Stimulated activated CD4-positive, alpha-beta T cell treated with anti-CD3 and anti-CD28 coated beads, Interleukin-1b, Interleukin-23, amount 100 ng/mL, for 4 hours (primary cell): ENCODE measurements around the gene MALSU1.

Experiments used
- DNase-seq, 2 donors: peaks; one replicate each; pipeline ENCODE4 v3.0.0-alpha.2; 2020; ENCODE audit warnings: low read depth in 2 of 2

The MALSU1 gene

DNA sequence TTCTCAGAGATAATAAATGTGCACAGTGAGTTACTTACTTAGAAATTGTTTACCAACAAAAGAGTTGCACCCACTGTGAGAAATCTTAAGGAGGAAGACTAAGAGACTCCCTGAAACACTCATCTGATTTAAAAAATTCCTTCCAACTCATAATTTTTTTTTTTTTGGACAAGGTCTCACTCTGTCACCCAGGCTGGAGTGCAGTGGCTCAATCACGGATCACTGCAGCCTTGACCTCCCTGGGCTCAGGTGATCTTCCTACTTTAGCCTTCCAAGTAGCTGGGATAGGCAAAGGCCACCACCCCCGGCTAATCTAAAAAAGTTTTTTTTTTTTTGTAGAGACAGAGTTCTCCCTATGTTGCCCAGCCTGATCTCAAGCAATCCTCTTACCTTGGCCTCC lies 36.0 kb downstream of the MALSU1 start:
- DNase-seq: no peak

DNA sequence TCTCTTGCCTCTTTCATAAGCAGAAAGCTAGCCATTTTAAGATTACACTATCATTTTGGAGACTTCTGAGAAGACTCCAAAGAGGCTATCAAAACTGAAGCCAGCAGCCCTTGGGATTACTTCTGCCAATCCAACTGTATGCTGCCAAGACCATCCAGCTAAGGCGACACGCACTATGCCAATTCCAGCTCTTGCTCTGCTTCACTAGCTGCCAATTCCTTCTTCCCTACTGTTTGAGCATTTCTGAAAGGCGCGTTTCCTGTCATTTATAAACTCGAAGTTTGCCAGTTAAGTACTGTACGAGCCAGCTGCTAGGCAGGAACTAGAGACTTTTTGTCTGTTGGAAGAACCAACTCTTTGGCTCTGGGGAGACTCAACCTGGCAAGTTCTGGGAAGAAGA lies 36.5 kb downstream of the MALSU1 start:
- DNase-seq: no peak

DNA sequence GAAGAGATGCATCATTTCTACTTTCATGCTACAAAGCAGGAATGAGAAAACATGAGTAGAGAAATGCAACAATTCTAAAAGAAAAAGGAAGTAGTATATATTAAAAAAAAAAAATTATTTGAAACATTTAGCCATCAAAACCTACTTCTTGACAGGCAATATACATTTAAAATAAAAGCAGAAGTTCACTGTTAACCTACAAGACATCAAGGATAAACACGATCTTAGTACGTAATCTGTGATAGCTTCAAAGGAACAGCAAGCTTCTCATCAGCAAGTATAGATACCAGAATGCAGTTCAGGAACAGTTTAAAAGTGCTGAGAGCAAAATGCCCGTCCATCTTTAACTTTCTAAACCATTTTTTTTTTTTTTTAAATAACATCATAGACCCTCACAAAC lies 36.9 kb downstream of the MALSU1 start:
- no peak for DNase-seq

DNA sequence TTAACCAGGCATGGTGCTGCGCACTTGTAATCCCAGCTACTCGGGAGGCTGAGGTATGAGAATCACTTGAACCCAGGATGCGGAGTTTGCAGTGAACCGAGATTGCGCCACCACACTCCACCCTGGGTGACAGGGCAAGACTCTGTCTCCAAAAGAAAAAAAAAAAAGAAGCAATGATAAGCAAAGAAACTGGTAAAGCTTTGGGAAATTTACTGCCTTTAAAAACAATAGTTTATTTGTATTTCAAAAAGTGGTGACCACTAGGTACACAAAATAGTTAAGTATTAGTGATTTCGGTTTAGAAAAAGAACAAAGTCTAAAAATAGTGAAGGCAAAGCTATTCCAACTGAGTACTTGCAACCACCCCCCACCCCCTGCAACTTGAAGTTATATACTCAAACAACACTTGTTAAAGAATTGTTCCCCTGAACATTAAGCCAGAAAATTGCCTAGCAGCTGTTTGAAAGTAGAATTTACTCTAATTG lies 37.7 kb downstream of the MALSU1 start:
- no peak for DNase-seq

DNA sequence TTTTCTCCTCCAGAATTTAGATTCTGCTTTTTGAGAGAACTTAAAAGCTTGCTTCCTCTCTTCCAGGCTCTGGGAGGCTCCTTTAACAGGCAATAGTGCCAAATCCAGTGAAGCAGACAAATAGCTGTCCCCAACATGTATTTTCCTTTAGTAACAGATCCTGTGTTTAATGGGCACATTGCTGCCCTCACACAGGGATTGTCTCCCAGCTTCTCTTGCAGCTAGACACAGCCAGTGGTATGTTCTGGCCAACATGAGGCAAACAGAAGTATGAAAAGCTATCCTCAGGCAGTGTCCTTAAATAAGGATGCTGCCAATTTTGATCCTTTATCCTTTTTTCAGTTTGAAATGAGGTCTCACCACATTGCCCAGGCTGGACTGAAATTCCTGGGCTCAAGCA lies 38.2 kb downstream of the MALSU1 start:
- no peak for DNase-seq

DNA sequence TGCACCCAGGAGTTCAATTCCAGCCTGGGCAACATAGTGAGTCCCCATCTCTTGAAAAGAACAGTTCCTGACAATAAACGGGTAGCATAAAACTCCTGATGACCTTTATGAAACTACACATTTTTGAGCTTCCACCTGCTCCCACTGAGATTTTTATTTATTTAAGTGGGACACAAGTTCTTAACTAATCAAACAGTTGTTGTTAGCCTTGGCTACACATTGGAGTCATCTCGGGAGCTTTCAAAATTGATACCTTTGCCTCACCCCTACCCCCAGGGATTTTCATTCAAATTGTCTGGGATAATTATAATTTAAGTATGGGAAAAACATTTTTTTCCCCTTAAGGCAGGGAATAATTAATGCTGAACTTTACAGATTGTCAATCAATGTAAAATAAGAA lies 39.3 kb downstream of the MALSU1 start:
- DNase-seq: no peak

DNA sequence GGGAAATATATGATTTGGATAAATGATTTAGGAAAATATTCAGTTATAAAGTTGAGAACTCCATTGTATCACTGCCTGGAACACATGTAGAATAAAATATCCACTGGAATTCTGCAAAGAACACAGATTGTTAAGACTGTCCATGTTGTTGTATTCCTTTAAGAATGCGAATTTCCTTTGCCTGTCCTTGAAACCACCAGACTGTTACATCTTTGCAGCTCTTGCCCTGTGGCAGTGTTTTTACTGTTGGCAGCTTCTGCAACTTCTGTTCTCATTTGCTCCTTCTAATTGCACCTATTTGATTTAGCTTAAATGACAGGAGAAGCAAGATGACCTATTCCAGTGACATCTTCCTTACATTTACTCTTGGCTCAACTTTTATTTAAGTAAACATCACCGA lies 39.7 kb downstream of the MALSU1 start:
- no peak for DNase-seq

DNA sequence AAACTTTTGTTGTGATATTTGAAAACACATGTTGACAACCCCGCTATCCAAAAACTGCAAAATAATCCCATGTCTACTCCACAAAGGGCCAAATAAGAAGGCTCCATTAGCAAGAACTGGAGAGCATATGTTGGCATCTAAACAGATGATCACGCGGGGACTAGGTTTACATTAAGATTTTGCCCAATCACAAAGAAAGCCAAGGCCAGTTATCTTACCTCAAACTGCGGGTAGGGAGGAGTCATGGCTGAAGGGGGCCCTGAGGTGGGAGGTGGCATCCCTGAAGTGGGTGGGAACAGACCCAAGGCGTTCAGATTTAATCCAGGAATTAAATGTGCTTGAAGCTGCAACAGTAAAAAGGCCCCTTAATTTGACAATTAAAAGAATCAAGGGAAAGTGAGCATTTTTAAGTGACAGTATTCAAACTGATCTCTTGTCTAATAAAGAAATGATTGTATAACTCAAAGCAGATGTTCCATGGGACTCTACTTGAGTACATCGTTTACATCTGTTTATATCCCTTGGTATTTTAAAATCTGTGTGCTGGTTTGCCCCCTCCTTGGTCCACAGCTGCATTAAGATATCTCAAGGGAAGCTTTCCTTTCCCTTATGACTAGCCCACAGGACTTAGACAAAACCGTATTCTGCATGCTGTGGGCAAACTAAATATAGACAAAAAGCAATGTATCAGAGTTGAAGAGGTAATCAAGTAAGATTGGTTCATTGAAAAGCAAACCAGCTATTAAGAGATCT lies 42.9 kb downstream of the MALSU1 start:
- DNase-seq: no peak

DNA sequence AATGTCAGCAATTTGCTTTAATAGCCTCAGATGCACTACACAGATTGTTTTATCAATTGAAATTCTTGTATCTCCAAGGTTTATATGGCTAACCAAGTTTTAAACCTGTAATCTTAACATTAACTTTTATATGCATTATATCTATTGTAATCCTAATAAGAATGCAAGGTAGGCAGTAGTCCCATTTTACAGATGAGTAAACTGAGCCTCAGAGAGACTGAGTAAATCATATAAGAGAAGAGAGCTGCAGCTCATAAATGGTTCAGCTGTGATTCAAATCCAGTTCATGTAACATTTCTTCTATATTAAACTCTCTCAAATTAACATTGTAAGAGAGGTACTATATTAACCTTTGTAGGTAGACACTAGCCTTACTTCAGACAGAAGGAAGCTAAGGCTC lies 44.0 kb downstream of the MALSU1 start:
- DNase-seq: no peak

DNA sequence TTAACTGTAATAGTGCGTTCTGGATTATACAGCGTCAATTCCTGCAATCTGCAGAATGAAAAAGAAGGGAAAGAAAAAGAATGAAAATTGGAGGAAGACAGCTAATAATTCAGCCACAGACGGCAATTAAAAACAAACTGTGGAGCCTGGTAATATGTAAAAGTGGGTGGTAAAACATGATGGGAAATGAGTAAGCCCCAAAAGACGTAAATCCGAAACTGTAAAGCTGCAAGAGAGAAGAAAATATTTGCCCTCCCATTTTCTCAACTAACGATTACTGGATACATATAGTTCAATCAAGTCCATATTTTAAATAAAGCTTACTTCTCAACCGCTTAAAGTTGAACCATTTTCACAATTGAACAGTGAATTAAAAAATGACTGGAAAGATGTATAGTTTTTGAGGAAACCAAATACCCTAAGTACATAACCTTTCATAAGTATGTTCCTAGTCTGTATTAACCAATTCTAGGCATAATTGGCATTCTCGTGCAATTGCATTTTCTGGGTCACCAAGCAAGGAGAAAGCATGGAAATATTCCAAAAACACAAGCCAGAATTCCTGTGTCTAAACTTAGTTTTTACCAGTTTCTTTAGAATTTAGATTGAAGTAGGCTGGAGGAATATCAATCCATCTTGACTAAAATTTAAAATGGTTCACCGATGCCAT lies 44.8 kb downstream of the MALSU1 start:
- DNase-seq: no peak

DNA sequence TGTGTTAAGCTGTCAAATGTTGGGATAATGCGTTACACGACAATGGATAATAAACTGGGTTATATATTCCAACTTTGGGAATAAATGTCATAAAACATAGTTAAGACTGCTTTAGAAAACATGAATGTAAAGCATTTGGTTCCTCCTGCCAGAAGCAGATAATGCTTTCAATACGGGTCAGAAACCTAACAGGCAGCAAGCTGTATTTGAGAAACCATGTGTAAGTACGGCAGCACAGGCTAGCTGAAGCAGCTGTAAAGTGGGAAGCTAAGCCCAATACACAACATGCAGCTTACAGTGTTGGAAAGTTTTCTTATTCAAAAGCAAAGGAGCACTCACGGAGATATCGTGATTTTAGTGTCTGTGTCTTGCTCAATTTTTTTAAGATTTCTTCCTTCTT lies 46.5 kb downstream of the MALSU1 start:
- no peak for DNase-seq

DNA sequence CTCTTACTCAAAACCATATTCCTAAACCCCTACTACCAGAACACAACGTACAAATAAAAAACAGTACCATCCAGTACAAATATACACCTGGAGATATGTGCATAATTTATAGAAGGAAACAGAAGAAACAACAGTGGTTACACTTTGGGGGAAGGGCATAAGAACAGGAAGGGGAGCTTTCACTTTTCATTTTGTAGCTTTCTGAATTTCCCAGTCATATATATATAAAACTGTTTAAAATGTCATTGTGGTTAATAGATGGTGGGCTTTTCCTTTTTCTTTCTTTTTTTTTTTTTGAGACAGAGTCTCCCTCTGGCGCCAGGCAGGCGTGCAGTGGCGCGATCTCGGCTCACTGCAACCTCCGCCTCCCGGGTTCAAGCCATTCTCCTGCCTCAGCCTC lies 47.2 kb downstream of the MALSU1 start:
- DNase-seq: no peak

DNA sequence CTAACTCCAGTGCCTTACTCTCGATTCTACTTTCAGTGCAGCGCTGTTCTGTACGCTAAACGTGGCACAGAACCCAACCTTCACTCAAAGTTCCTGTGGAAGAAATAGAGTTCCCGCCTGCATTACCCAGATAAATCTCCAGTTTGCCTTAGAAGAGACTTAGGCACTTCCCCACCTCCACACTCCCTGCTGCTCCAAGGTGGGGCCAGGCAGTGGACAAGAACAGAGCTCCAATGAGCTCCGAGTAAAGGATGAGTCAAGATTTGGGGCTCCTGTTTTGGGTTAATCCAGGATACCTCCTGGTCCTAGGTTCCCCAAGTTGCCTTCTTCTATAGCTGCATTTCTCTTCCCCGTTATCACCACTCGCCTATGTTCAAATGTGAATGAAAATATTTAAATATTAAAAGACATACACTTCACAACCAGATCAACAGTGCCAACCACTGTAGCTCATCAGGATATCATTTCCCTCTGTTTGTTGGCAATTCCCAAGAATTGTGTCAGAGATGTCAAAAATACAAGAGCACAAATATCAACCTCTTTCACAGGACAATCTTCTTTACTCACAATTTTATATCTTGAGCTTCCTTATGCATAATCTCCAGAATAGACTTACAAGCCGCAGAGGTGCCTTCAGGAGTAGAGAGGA lies 48.0 kb downstream of the MALSU1 start:
- no peak for DNase-seq

DNA sequence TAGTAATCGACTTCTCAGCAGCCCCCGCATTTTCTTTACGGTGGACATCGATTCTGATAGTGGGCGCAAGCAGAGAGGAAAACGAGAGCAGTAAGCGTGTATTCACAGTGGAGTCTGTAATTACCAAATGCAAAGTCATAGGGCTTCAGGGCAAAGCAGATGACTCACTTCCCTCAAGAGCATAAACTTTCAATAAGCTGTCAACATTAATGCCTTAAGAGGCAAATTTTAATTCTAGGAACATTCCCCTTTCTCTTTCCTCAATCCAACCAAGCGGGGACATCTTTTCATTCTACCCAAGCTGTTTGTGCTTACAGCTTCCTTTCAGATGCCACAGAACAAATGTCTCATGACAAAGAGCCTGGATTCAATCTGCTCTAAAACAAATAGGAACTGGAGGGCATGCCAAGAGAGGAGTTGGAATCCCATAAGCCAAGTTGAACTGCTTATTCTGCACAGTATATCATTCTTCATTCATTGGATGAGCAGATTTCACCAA lies 48.6 kb downstream of the MALSU1 start:
- no peak for DNase-seq

DNA sequence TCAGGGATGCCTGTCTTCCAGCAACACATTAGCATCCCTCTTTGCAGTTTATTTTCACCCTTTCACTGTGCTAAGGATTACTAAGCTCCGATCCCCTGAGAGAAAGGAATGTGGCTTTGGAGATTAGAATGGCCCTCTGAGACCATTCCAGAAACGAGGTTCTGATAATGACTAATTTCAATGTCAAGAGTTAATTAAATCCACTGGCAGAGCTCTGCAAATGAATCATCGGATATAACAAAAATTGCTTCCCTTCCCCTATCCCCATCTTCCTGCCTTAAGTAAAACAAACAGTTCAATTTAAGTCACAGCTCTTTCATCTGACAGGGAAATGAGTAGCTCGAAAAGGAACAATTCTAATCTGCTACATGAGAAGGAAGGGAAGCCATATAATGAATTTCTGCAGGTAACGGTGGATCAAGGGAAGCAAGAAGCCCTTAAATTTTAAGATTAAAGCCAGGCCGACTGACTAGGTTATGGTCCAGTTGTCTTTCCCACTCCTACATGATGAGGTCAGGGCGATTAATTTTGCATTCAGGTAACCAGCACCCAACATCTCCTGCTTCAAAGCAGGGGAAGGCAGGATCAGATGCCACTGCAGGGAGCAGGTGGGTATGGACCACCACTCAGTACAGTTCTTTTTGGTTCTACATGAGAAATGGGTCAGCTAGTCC lies 50.5 kb downstream of the MALSU1 start:
- no peak for DNase-seq

DNA sequence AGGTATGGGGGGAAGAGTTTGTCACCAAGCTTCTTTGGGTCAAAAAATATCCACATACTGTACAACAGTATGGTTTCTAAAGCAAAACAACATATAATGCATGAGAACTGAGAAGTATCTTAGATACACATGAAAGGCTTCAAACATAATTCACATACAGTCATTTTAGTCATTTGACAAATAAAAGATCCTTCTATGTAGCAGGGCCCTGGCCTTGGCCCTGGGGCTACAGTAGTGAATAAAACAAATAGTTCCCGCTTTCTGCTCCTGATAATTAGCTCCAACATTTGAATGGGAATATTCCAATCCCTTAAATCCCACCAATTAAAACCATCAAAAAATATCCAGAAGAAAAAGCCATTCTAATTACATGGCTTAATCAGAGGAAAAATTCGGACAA lies 51.3 kb downstream of the MALSU1 start:
- no peak for DNase-seq

DNA sequence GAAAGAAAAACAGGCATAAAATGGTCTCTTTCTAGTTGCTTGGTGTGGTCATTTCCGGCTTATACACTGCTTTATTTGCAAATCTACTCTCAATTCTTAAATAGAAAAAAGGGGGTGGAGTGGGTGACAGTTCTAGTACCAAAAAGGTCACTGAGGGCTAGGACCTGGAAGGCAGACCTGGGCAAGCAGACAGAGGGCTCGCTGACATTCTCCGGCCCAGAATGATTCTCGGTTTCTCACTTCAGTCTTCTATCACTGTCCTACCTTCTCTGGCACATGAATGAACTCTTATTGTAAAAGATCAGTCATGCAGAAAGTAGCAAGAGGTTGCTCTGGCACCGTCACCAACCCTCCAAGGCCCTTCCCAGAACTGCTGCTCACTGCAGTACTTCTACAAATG lies 54.0 kb downstream of the MALSU1 start:
- no peak for DNase-seq

DNA sequence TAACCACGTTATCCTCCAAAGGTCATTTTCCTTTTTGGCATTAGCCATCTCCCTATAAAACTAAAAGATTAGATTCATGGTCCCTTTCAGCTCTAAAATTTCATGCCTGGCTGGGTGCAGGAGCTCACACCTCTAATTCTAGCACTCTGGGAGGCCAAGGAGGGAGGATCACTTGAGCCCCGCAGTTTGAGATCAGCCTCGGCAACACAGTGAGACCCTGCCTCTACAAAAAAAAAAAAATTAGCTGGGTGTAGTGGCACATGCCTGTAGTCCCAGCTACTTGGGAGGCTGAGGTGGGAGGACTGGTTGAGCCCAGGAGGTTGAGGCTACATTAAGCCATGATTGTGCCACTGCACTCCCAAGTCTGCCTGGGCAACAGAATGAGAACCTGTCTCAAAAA lies 57.0 kb downstream of the MALSU1 start:
- no peak for DNase-seq

DNA sequence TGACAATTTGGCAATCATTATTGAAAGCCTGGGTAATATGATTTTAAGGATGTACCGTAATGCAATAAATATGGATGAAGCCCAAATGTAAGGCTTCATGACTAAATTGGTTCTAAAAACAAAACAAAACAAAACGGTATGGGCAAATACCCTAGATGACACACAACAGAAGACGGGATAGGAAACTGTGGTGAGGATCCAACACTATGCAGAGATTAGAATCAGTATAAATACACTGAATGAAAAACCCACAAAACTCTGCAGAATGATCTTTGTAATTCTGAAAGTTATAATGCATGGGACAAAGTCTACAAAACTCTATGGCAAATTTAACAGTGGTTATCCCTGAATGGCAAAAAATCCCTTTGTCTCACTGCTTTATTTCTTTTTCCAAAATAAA lies 57.6 kb downstream of the MALSU1 start:
- no peak for DNase-seq

DNA sequence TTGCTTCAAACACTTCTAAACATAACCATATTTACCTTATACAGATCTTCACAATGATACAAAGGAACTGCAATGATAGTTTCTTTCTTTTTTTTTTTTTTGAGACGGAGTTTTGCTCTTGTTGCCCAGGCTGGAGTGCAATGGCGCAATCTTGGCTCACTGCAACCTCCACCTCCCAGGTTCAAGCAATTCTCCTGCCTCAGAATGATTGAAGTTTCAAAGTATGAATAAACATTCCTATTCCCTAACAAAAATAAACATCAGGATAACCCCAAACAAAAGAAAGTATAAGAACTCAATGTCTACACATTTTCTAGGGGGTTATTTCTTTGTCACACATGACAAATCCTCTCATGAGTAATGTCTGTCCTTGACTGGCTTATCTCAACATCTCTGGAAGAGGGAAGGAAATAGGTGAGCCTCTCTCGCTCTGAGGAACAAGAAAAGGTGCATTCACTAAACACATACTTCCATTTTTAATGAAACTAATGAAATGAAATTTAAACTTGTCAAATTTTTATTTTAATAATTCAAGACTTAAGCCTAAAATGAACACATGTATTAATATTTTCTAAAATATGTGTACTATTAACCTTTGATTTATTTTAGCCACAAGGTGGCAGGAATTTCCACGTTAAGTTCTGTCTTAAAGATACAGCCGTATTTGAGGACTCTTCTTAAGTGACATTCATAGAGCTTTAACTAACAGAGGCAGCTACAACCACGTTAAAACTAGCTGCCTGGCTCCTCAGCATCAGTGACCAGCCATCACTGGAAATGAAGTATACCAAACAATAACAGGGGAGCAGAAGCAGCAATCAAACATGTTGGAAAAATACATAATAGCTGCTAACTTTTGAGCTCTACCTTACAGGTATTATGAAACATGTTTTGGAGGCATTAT lies 58.3 kb downstream of the MALSU1 start:
- DNase-seq: no peak

DNA sequence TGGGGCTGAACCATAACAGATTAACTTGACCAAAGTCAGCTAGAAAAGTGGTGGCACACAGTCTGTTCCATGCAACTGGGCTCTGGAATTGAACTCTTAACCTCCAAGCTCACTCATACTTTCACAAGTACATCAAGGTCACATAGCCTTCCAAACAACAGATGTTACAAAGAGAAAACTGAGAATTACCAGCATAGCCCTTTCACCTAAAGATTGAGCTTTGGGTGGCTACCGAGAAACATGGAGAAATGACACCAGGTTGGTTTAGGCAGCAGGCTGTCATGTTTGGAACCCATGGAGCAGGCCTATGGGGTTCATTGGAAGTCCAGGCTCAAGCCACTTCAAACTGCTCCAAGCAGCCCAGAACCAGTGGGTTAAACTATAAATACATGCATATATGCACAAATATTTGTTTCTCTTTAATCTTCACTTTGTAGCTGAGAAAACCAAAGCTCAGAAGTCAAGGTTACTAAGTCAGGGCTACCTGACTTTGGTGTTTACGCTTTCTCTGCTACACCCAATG lies 59.1 kb downstream of the MALSU1 start:
- no peak for DNase-seq
